Heart left ventricle (tissue), 13 donors: ENCODE results near the gene GPHB5.
"Not testable (repeated sequence)": the region's sequence is repeated elsewhere in the genome, so short reads cannot be mapped to it uniquely, and the experiment has no call there.

Source experiments
- CTCF ChIP-seq, 12 donors: fragments of 200-600 bp; sonication (generic) in 4 of 12; IDR thresholded peaks; one replicate each; pipeline versions ENCODE4 v1.5.0 to v1.8.0; 2018 to 2022; ENCODE audit warnings: antibody characterized with exemption in 12 of 12, mild to moderate bottlenecking in 5 of 12
- POLR2A ChIP-seq, 2 donors: fragments of 450-650 bp; IDR thresholded peaks; one replicate each; pipeline ENCODE4 v1.6.1; 2017; ENCODE audit warnings: antibody characterized with exemption in 2 of 2, mild to moderate bottlenecking in 2 of 2, moderate library complexity in 2 of 2
- donor health status: ischemic (EF 13 %, LVEDD 7.1; RV severe dilation, severe dysfunction).
- donor health status: DM: no; HTN: yes; CAD: no.
- donor health status: DM: no; HTN: no; CAD: no.
- donor health status: ischemic (EF 25% LVEDD 6.9; RV normal size, moderate dysfunction).
- donor health status: ischemic (EF 25% LVEDD 5.7; RV mildly dilated, moderate dysfunction).
- donor health status: ischemic (EF 35%, LVEDD 5.7; RV mildly dilated, moderate dysfunction).
- donor health status: nonischemic (EF 11% LVEDD 7.7; RV severe dilation, severe dysfunction).
- donor health status: DM: yes; HTN: yes; CAD: no.
- donor health status: PGD.
- donor health status: ischemic (EF 29% LVEDD 5.4; RV normal size, mild dysfunction).
- donor health status: nonischemic (EF 23%, LVEDD 6.1; RV moderate dilation, normal function).

GRCh38 chr14:63304429-63304828, 14.3 kb downstream of the GPHB5 start:
- TF ChIP-seq CTCF, POLR2A (IDR thresholded peaks at IDR 0.05): not testable (repeated sequence)
